Natural killer cell (primary cell): ENCODE measurements around the gene ZNF318. TPM values are rescaled to one million over a fixed set of nuclear protein-coding genes. Genes with fewer than 3 reads are reported as not detected.

ENCODE experiments used
- ATAC-seq, 3 donors: fragments of 150-1000 bp in 2 of 3; fragments of 200-7000 bp in 1 of 3; cut with Tn5 transposase; 1 replicate in 1 of 3; 2 replicates in 2 of 3; pipeline ENCODE4 v1.10.0; 2021; ENCODE audit warnings: mild to moderate bottlenecking in 2 of 3, moderate library complexity in 2 of 3
- DNase-seq, 2 donors: peaks; one replicate each; pipeline versions ENCODE4 v3.0.0 to v3.0.0-alpha.2; 2013 to 2021; ENCODE audit warnings: mixed read lengths in 1 of 2
- H3K27ac ChIP-seq: one replicate; pipeline ENCODE4 v1.5.1; 2013; ENCODE audit warnings: mild to moderate bottlenecking, low read length
- H3K27me3 ChIP-seq: one replicate; pipeline ENCODE4 v1.6.1; 2013; ENCODE audit warnings: low read length; ENCODE audit not compliant: control insufficient read depth, insufficient read depth
- H3K36me3 ChIP-seq: one replicate; pipeline ENCODE4 v1.6.1; 2013; ENCODE audit warnings: low read length; ENCODE audit not compliant: control insufficient read depth, insufficient read depth
- H3K4me1 ChIP-seq: one replicate; pipeline ENCODE4 v1.6.1; 2013; ENCODE audit warnings: low read length; ENCODE audit not compliant: control insufficient read depth, insufficient read depth
- H3K4me3 ChIP-seq: one replicate; pipeline ENCODE4 v1.5.1; 2013; ENCODE audit warnings: low read length
- H3K9me3 ChIP-seq: one replicate; pipeline ENCODE4 v1.6.1; 2013; ENCODE audit warnings: low read length; ENCODE audit not compliant: control insufficient read depth, insufficient read depth
- H3K27ac Mint-ChIP-seq, 2 donors: one replicate each; pipeline ENCODE4 v1.8.0; 2022; ENCODE audit warnings: mild to moderate bottlenecking in 2 of 2, mixed read lengths in 2 of 2, moderate library complexity in 1 of 2
- H3K27me3 Mint-ChIP-seq, 2 donors: one replicate each; pipeline ENCODE4 v1.8.0; 2022; ENCODE audit warnings: low read depth in 2 of 2, mixed read lengths in 2 of 2
- H3K36me3 Mint-ChIP-seq: one replicate; pipeline ENCODE4 v1.8.0; 2022; ENCODE audit warnings: mixed read lengths
- H3K4me1 Mint-ChIP-seq, 2 donors: one replicate each; pipeline ENCODE4 v1.8.0; 2022; ENCODE audit warnings: mixed read lengths in 2 of 2
- H3K4me3 Mint-ChIP-seq: one replicate; pipeline ENCODE4 v1.8.0; 2022; ENCODE audit warnings: mild to moderate bottlenecking, moderate library complexity, mixed read lengths
- H3K9me3 Mint-ChIP-seq, 2 donors: one replicate each; pipeline ENCODE4 v1.8.0; 2022; ENCODE audit warnings: mixed read lengths in 2 of 2
- CTCF ChIP-seq: fragments of 200-600 bp; IDR thresholded peaks from one replicate; pipeline ENCODE4 v1.8.0; 2022; ENCODE audit warnings: antibody characterized with exemption
- WGBS: methylation state at CpG from one replicate; pipeline ENCODE4 v1.1.7; 2013; ENCODE audit warnings: missing lambda C conversion rate; ENCODE audit not compliant: insufficient coverage; 5-methylcytosine and 5-hydroxymethylcytosine counted together
- intact Hi-C: fragments of 100-400 bp; cut with micrococcal nuclease; formaldehyde crosslinking; loops from one replicate; pipeline ENCODE4 v1.14.2; 2022
- total RNA-seq, 4 donors: library from RNA; stranded (reverse); fragments of 120-200 nt in 1 of 4; gene quantifications; one replicate each; pipeline versions ENCODE4 v1.2.3 to v1.2.4, GENCODE V29; 2013 to 2022

Gene ZNF318
- total RNA-seq, 3 donors from 2014 or later (not counting 1 experiment from before 2014, with no cell fraction given) = 34.6 to 45.9 (median 43.0) TPM

DNA sequence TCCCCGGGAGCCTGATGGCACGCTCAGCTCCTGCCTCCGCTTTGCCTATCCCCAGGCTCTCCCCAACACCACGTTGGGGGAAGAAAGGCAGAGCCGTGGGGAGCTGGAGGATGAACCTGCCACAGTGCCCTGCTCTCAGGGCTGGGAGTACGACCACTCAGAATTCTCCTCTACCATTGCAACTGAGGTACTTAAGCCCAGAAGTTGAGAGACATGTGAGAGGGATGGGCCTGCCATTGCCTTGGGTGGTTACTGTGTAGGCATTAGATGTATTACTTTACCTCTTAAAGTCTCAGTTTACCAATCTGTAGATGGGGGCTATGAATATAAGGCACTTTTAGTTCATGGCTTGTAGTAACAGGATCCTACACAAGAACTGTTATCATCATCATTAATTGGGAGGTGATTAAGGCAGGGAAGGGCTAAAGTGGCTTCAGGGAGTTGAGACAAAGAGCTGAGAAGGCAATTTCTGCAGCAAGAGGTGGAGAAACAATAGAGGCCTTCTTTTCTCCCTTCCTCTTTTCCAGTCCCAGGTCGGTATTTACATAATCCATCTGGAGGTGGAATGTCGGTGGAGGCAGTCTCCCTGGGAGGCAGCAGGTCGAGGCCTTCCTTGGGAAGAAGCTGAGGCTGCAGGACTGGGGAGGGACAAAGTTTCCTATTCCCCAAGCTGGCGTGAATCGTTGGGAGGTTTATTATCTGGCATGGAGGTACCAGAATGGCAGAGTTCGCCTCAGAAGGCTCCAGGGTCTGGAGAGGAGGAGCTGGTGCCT, 70.7 kb downstream of the ZNF318 start:
- DNase-seq (no peak), ATAC-seq (no peak)
- TF ChIP-seq CTCF = no peak
- Mint-ChIP-seq H3K4me1 (no peaks in the 10 kb centered on the region), H3K4me3 (no peak overlapping the region), H3K9me3 (no peaks in the 10 kb centered on the region), H3K27ac (no peak overlapping the region), H3K27me3 (peaks cover 0 to 2% of the 10 kb centered on the region in 2 donors), H3K36me3 (no peaks in the 10 kb centered on the region)
- WGBS = 80% methylated on average over 12 of the region's 12 CpGs
- H3K27ac ChIP-seq = no peak overlapping the region
- H3K36me3 ChIP-seq = no peaks in the 10 kb centered on the region
- H3K9me3 ChIP-seq = no peaks in the 10 kb centered on the region
- intact Hi-C loops = no loop called here
- H3K4me1 ChIP-seq = no peaks in the 10 kb centered on the region
- H3K4me3 ChIP-seq = no peak overlapping the region
- peaks cover 3% of the 10 kb centered on the region for H3K27me3 ChIP-seq

DNA sequence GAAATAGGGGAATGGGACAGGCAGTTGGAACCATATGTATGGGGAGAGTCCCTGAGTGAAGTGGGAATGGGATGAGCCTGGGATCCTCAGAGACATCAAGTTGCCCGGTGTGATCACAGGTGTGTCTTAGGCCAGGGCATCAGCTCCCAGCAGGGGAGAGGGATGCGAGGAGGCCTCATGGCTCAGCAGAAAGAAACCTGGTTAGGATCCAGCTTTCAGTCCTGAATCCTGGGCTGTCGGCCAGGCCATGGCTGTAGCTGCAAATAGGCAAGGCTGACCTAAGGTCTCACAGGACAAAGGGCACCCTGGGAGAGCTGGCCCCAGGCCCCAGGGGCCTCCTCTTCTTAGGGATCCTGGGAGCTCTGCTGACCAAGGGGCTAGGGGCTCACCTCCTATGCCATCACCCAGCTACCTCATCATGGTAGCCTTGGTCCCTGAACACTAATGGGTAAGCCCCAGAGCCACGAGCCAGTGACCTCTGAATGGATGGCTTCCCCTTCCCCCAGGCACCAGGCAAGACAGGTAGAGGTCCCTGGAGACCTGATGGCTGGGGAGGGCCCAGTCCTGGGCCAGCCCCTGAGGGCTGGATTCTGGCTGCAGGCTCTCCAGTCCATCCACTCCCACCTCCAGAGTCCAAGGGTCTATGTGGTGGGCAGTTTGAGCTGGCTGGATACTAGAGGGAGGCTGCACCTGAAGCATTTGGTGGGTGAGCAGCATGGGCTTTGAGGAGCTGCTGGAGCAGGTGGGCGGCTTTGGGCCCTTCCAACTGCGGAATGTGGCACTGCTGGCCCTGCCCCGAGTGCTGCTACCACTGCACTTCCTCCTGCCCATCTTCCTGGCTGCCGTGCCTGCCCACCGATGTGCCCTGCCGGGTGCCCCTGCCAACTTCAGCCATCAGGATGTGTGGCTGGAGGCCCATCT, 71.5 kb downstream of the ZNF318 start, which contains the start of gene SLC22A7:
Gene SLC22A7 (plus strand): TSS at position 617 of the 921 bp plus-strand sequence. CDS start 99 bp downstream, at position 716.
- H3K36me3 Mint-ChIP-seq = no peaks in the 10 kb centered on the region
- intact Hi-C loops = no loop called here
- H3K9me3 Mint-ChIP-seq = no peaks in the 10 kb centered on the region
- no peak for DNase-seq
- H3K4me1 Mint-ChIP-seq = no peaks in the 10 kb centered on the region
- H3K4me3 Mint-ChIP-seq = no peak within 1 kb of the TSS
- no peak within 1 kb of the TSS for H3K27ac ChIP-seq
- no peaks in the 10 kb centered on the region for H3K36me3 ChIP-seq
- no peaks in the 10 kb centered on the region for H3K4me1 ChIP-seq
- no peak for TF ChIP-seq CTCF
- H3K4me3 ChIP-seq = no peak within 1 kb of the TSS
- WGBS = 79% methylated on average over 10 of the region's 10 CpGs
- peaks cover 3% of the 10 kb centered on the region for H3K27me3 ChIP-seq
- peaks cover 0 to 2% of the 10 kb centered on the region in 2 donors for H3K27me3 Mint-ChIP-seq
- no peaks in the 10 kb centered on the region for H3K9me3 ChIP-seq
- no peak for ATAC-seq
- no peak within 1 kb of the TSS for H3K27ac Mint-ChIP-seq

- no peak for DNase-seq
- no peak for TF ChIP-seq CTCF
- H3K9me3 Mint-ChIP-seq = no peaks in the 10 kb centered on the region
- H3K9me3 ChIP-seq = no peaks in the 10 kb centered on the region
- 89% methylated on average over 5 of the region's 5 CpGs for WGBS
- intact Hi-C loops = no loop called here
- H3K27me3 ChIP-seq = peaks cover 3% of the 10 kb centered on the region
- no peaks in the 10 kb centered on the region for H3K36me3 Mint-ChIP-seq
- H3K4me3 Mint-ChIP-seq = no peak overlapping the region
- ATAC-seq = no peak
- H3K4me3 ChIP-seq = no peak overlapping the region
- no peak overlapping the region for H3K27ac Mint-ChIP-seq
- no peaks in the 10 kb centered on the region for H3K4me1 ChIP-seq
- H3K27ac ChIP-seq = no peak overlapping the region
- H3K4me1 Mint-ChIP-seq = no peaks in the 10 kb centered on the region
- peaks cover 0 to 2% of the 10 kb centered on the region in 2 donors for H3K27me3 Mint-ChIP-seq
- no peaks in the 10 kb centered on the region for H3K36me3 ChIP-seq
These were observed 72.5 kb downstream of the ZNF318 start for GRCh38 chr6:43296780-43297497.
